ENCODE measurements around the gene IPCEF1. TPM values are rescaled to one million over a fixed set of nuclear protein-coding genes. Genes with fewer than 3 reads are reported as not detected.

The IPCEF1 gene
- total and polyA plus RNA-seq, 7 donors = 0.03 to 0.46 (median 0.24) TPM

GRCh38 chr6:154267508-154268106 is 89.0 kb downstream of the IPCEF1 start:
- intact Hi-C loops (cut with DNase I) = no loop called here
- H3K27ac ChIP-seq = no peak overlapping the region
- WGBS, 3 donors = 73 to 85% (median 74%) methylated on average over 3 of the region's 3 CpGs

GRCh38 chr6:154266560-154267099 is 90.0 kb downstream of the IPCEF1 start:
- Histone ChIP-seq H3K27me3 (ENCODE audit: insufficient read depth in 3 of 3, low read length in 2 of 3) (no peaks in the 10 kb centered on the region), H3K4me1 (no peaks in the 10 kb centered on the region), H3K36me3 (ENCODE audit: insufficient read depth in 1 of 2, low read depth in 1 of 2) (no peaks in the 10 kb centered on the region), H3K27ac (no peak overlapping the region), H3K4me3 (no peak overlapping the region), H3K9me3 (no peaks in the 10 kb centered on the region)
- DNase-seq = no peak
- TF ChIP-seq CTCF (IDR thresholded peaks at IDR 0.05) = no peak
- no peak for ATAC-seq
- intact Hi-C loops (cut with DNase I) = no loop called here

More at GRCh38 chr6:154267508-154268106, 89.0 kb downstream of the IPCEF1 start:
- H3K36me3 ChIP-seq (ENCODE audit: insufficient read depth in 1 of 2, low read depth in 1 of 2) = no peaks in the 10 kb centered on the region
- no peaks in the 10 kb centered on the region for H3K27me3 ChIP-seq (ENCODE audit: insufficient read depth in 3 of 3, low read length in 2 of 3)
- TF ChIP-seq CTCF (IDR thresholded peaks at IDR 0.05) = no peak
- no peaks in the 10 kb centered on the region for H3K9me3 ChIP-seq
- ATAC-seq (no peak), DNase-seq (no peak)
- H3K4me1 ChIP-seq = no peaks in the 10 kb centered on the region
- H3K4me3 ChIP-seq = no peak overlapping the region

- H3K4me1 ChIP-seq = no peaks in the 10 kb centered on the region
- 79 to 84% (median 80%) methylated on average over 7 of the region's 7 CpGs for WGBS, 3 donors
- H3K36me3 ChIP-seq (ENCODE audit: insufficient read depth in 1 of 2, low read depth in 1 of 2) = no peaks in the 10 kb centered on the region
- no peaks in the 10 kb centered on the region for H3K9me3 ChIP-seq
- TF ChIP-seq CTCF (IDR thresholded peaks at IDR 0.05) = no peak
- intact Hi-C loops (cut with DNase I) = no loop called here
- ATAC-seq (no peak), DNase-seq (no peak)
- no peak overlapping the region for H3K27ac ChIP-seq
- no peak overlapping the region for H3K4me3 ChIP-seq
- no peaks in the 10 kb centered on the region for H3K27me3 ChIP-seq (ENCODE audit: insufficient read depth in 3 of 3, low read length in 2 of 3)
Measured at GRCh38 chr6:154261688-154262397, 94.8 kb downstream of the IPCEF1 start.

GRCh38 chr6:154258064-154258757 is 98.4 kb downstream of the IPCEF1 start:
- ATAC-seq (no peak), DNase-seq (no peak)
- TF ChIP-seq CTCF (IDR thresholded peaks at IDR 0.05) = no peak
- intact Hi-C loops (cut with DNase I) = no loop called here
- Histone ChIP-seq H3K36me3 (ENCODE audit: insufficient read depth in 1 of 2, low read depth in 1 of 2) (no peaks in the 10 kb centered on the region), H3K27me3 (ENCODE audit: insufficient read depth in 3 of 3, low read length in 2 of 3) (no peaks in the 10 kb centered on the region), H3K4me1 (no peaks in the 10 kb centered on the region), H3K4me3 (no peak overlapping the region), H3K27ac (no peak overlapping the region), H3K9me3 (no peaks in the 10 kb centered on the region)
- WGBS, 3 donors = 69 to 78% (median 70%) methylated on average over 4 of the region's 4 CpGs
